GM21717 (cell line): Measurements from ENCODE around the gene SCGB1D1.

Experiments
- ATAC-seq: cut with Tn5 transposase; IDR thresholded peaks from one replicate; pipeline ENCODE4 v1.9.1; 2021; ENCODE audit warnings: mild to moderate bottlenecking, moderate library complexity; ENCODE audit not compliant: unreplicated experiment

Gene SCGB1D1

DNA sequence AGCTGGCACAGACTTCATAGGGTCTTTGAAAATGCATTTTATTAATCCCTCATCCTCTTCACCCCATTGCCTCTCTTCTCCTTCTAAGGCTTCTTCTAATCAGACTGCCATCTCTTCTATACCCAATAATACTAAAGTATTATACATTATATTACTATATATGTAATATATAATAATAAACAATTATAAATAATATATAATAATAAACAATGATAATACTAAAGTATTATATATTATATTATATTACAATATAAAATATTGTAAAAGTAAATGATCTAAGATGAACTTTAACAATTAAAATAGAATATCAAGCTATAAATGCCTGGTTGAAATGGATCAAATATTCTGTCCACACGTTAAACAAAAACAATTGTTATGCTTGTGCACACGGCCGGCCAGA is 31.5 kb downstream of the SCGB1D1 start:
- ATAC-seq, result no peak

- ATAC-seq, result no peak
These were observed 33.1 kb downstream of the SCGB1D1 start for GRCh38 chr11:62223095-62223494.

DNA sequence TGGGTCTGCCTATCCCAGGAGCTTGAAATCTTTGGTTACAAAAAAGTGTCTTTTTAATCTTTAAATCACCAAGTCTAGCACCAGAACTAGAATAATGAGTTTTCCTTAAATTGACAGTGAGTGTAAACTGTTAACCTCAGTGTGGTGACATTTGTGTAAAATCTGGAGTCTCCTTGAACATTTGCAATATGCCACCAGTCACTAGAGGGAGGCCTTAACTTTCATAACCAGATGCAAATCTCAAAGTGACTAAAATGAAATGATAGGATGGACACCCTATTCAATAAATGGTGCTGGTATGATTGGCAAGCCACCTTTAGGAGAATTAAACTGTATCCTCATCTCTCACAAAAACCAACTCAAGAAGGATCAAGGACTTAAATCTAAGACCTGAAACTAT is 43.7 kb downstream of the SCGB1D1 start:
- no peak for ATAC-seq

DNA sequence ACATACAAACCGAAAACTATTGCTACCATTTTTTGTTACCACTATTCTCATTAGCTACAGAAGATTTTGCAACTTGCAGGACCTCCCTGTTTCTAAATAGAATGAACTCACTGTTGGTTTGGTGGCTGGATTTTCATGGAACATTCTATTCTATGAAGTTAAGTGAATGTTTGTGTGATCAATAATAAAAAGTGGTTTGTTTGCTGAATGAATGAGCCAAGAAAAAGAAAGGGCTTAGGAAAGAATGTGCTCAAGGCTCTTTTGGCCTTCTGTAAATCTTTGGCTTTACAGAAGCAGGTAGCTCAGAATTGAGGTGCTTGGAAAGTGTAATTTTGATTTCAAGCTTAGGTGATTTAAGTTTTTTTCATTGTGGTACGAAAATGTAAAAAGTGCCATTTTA is 46.2 kb downstream of the SCGB1D1 start:
- no peak for ATAC-seq

- ATAC-seq, result no peak
These were observed 47.5 kb downstream of the SCGB1D1 start for GRCh38 chr11:62237499-62237898.

- ATAC-seq, result no peak
These were observed 48.1 kb downstream of the SCGB1D1 start for GRCh38 chr11:62238151-62238550.

DNA sequence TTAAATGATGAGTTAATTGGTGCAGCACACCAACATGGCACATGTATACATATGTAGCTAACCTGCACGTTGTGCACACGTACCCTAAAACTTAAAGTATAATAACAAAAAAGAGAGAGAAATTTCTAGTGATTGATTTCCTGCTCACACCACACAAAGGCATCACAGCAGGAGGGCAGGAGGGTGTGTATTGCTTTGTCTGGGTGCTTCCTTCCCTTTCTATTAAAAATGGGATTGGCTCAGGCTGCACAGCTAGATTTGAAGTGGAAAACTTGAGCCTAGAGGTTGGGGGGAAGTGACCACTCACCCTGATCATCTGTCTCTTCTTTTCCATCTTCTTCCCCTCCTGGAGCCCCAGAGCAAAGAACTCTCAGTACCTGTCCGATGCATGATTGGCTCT is 51.1 kb downstream of the SCGB1D1 start:
- no peak for ATAC-seq

DNA sequence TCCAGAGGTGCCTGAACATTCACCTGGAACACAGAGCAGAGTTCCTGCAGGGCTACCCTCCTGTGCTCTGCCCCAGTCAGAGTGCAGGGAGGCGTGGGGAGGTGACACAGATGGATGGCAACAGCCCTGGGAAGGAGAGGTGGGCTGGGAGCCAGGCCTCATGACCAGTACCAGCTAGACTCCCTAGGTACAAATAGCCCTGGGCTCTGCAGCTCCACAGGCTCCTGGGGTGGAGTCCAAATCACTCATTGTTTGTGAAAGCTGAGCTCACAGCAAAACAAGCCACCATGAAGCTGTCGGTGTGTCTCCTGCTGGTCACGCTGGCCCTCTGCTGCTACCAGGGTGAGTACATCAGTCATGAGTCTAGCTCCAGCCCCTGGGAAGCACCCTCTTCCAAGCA is 52.0 kb downstream of the SCGB1D1 start, which contains the start of gene SCGB1D2:
Gene SCGB1D2, plus strand, starts transcription at position 219 of the 400 bp plus-strand sequence. Its CDS starts 69 bp downstream, at position 288.
- no peak for ATAC-seq
